Ascending aorta (tissue), 2 donors: ENCODE results near the gene MAGI3. TPM values are rescaled to one million over a fixed set of nuclear protein-coding genes. Genes with fewer than 3 reads are reported as not detected.

Experiments used
- DNase-seq, 2 donors: peaks; one replicate each; pipeline ENCODE4 v3.0.0-alpha.2; 2019; ENCODE audit warnings: low spot score in 2 of 2
- H3K27ac ChIP-seq, 2 donors: fragments of 200-600 bp; sonication (generic); one replicate each; pipeline ENCODE4 v1.5.1; 2016 to 2017; ENCODE audit warnings: mild to moderate bottlenecking in 1 of 2
- H3K27me3 ChIP-seq: fragments of 200-600 bp; sonication (generic); one replicate; pipeline ENCODE4 v1.5.1; 2017
- H3K36me3 ChIP-seq, 2 donors: fragments of 200-600 bp; sonication (generic); one replicate each; pipeline ENCODE4 v1.5.1; 2016
- H3K4me1 ChIP-seq, 2 donors: fragments of 200-600 bp; sonication (generic); one replicate each; pipeline ENCODE4 v1.5.1; 2016 to 2017; ENCODE audit warnings: mild to moderate bottlenecking in 1 of 2
- H3K4me3 ChIP-seq, 2 donors: fragments of 200-600 bp; sonication (generic); one replicate each; pipeline ENCODE4 v1.5.1; 2016 to 2017; ENCODE audit warnings: mild to moderate bottlenecking in 1 of 2
- H3K9me3 ChIP-seq, 2 donors: fragments of 200-600 bp; sonication (generic); one replicate each; pipeline ENCODE4 v1.5.1; 2016
- intact Hi-C: fragments of 100-400 bp; cut with DNase I; formaldehyde crosslinking; loops from one replicate; pipeline ENCODE4 v1.15.1; 2023
- total RNA-seq: library from RNA; depleted of rRNA; stranded (reverse); fragments of >200 nt; gene quantifications from one replicate; pipeline ENCODE4 v1.1.0, GENCODE V29; 2016
- TF ChIP-seq, protein P1 (sequence below), 3 experiments: fragments of 200-600 bp in 2 of 3; fragments of 450-650 bp in 1 of 3; sonication (generic) in 2 of 3; IDR thresholded peaks; one replicate each; pipeline ENCODE4 v1.5.1; 2016 to 2019; ENCODE audit warnings: antibody characterized with exemption in 3 of 3, mild to moderate bottlenecking in 1 of 3, moderate library complexity in 1 of 3

The MAGI3 gene
- total RNA-seq, 1 donor from 2014 or later, result 14.9 TPM

DNA sequence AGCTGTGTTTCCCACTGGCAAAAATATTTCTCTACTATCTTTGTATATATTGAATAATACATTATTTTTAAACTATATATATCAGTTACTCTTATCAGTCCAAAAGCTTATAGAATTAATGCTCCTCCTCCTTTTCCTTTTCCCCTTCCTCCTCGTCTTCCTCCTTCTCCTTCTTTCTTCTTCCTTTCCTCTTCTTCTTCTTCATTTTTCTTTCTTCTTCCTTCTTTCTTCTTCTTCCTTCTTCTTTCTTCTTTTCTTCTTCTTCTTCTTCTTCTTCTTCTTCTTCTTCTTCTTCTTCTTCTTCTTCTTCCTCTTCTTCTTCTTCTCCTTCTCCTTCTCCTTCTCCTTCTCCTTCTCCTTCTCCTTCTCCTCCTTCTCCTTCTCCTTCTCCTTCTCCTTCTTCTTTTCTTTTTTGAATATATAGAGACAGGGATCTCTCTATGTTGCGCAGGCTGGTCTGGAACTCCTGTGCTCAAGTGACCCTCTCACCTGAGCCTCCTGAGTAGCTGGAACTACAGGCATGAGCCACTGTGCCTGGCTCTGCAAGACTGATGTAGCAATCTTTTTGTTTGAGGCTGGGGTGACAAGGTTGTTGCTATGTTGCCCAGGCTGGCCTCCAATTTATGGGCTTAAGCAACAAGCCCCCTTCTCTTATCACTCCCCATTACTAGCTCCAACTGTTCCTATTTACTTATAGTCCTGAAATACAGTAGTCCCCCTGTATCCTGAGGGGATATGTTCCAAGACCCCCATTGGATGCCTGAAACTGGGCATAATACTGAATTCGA is 47.4 kb downstream of the MAGI3 start:
- Histone ChIP-seq H3K4me1 (no peaks in the 10 kb centered on the region), H3K9me3 (no peaks in the 10 kb centered on the region), H3K4me3 (no peak overlapping the region), H3K27me3 (no peaks in the 10 kb centered on the region), H3K27ac (no peak overlapping the region), H3K36me3 (no peaks in the 10 kb centered on the region)
- intact Hi-C loops, result no loop called here
- no peak for DNase-seq
- TF ChIP-seq, protein P1, sequence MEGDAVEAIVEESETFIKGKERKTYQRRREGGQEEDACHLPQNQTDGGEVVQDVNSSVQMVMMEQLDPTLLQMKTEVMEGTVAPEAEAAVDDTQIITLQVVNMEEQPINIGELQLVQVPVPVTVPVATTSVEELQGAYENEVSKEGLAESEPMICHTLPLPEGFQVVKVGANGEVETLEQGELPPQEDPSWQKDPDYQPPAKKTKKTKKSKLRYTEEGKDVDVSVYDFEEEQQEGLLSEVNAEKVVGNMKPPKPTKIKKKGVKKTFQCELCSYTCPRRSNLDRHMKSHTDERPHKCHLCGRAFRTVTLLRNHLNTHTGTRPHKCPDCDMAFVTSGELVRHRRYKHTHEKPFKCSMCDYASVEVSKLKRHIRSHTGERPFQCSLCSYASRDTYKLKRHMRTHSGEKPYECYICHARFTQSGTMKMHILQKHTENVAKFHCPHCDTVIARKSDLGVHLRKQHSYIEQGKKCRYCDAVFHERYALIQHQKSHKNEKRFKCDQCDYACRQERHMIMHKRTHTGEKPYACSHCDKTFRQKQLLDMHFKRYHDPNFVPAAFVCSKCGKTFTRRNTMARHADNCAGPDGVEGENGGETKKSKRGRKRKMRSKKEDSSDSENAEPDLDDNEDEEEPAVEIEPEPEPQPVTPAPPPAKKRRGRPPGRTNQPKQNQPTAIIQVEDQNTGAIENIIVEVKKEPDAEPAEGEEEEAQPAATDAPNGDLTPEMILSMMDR (IDR thresholded peaks at IDR 0.05), result no peak

DNA sequence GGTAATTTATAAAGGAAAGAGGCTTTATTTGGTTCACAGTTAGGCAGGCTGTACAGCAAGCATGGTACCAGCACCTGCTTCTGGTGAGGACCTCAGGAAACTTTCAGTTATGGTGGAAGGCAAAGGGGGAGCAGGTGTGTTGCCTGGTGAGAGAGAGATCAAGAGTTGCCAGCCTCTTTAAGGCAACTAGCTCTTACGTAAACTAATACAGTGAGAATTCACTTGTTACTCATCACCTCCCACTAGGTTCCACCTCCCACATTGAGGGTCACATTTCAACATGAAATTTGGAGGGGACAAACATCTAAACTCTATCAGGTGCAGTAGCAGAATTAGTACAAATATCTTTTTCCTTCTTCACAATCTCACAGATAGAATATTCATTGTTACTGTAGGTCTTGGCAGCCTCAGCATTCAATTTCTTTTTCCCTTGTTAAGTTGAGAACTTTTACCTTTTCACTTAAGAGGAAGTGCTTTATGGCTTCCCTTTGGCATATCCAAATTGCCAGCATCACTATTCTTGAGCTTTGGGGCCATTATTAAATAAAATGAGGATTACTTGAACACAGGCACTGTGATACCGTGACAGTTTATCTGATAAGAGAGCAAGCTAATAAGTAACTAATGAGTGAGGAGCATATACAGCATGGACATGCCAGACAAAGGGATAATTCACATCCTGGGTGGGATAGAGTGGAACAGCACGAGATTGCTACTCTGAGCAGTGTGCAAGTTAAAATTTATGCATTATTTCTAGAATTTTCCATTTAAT is 48.4 kb downstream of the MAGI3 start:
- TF ChIP-seq, protein P1 (IDR thresholded peaks at IDR 0.05), result no peak
- Histone ChIP-seq H3K27me3 (no peaks in the 10 kb centered on the region), H3K4me3 (no peak overlapping the region), H3K36me3 (no peaks in the 10 kb centered on the region), H3K27ac (no peak overlapping the region), H3K4me1 (no peaks in the 10 kb centered on the region), H3K9me3 (no peaks in the 10 kb centered on the region)
- intact Hi-C loops, result no loop called here
- DNase-seq, result no peak

DNA sequence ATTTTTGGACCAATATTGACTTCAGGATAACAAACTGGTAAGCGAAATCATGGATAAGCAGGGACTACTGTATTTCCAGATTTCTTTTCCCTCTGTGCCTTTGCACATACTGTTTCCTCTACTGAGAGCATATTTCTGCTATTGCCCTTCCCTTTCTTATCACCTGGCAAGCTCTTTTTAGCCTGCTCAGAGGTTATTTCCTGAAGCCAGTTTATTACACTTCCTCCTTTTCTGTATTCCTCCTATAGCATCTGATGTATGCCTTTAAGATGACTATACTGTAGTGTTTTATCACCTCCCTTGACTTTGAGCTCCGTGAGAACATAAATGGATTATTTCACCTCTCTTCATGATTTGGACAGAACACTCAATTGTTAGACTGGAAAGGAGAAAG is 49.0 kb downstream of the MAGI3 start:
- TF ChIP-seq, protein P1 (IDR thresholded peaks at IDR 0.05), result no peak
- no peak overlapping the region for H3K27ac ChIP-seq
- H3K4me1 ChIP-seq, result no peaks in the 10 kb centered on the region
- no peak for DNase-seq
- H3K4me3 ChIP-seq, result no peak overlapping the region
- intact Hi-C loops, result no loop called here
- no peaks in the 10 kb centered on the region for H3K36me3 ChIP-seq
- peaks cover 0 to under 1% of the 10 kb centered on the region in 2 donors for H3K9me3 ChIP-seq
- no peaks in the 10 kb centered on the region for H3K27me3 ChIP-seq

DNA sequence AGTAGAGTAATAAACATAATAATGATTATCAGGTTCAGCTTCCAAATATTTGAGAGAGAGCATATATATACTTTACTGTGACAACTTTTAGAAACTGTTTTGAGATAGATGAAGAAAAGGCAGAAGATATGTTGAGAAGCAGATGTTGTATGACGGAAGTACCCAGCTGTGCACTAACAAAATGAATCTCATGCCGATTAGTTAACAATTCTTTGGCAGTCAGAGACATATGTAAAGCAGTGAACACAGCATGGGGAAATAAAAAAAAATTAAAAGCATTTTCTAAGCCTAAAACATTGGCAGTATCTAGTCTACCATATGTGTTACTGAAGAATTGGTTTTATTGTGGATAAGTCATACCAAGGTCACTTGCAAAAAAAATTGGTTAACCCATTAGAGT is 51.8 kb downstream of the MAGI3 start:
- H3K27me3 ChIP-seq, result no peaks in the 10 kb centered on the region
- intact Hi-C loops, result no loop called here
- H3K9me3 ChIP-seq, result peaks cover 9 to 10% of the 10 kb centered on the region in 2 donors
- DNase-seq, result no peak
- H3K4me3 ChIP-seq, result no peak overlapping the region
- H3K4me1 ChIP-seq, result no peaks in the 10 kb centered on the region
- H3K36me3 ChIP-seq, result no peaks in the 10 kb centered on the region
- TF ChIP-seq, protein P1 (IDR thresholded peaks at IDR 0.05), result no peak
- H3K27ac ChIP-seq, result no peak overlapping the region

DNA sequence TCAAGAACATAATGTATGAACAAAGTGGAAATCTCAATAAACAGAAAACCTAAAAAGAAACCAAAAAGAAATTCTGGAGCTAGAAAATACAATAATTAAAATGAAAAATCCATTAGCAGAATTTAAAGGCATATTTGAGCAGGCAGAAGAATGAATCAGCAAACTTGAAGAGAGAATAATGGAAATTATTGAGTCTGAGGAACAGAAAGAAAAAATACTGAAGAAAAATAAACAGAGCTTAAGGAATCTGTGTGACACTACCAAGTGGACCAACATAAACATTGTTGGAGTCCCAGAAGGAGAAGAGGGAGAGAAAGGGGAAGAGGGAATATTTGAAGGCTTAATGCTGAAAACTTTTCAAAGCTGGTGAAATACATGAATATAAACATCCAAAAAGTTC is 54.5 kb downstream of the MAGI3 start:
- DNase-seq, result no peak
- no peaks in the 10 kb centered on the region for H3K36me3 ChIP-seq
- intact Hi-C loops, result no loop called here
- no peak overlapping the region for H3K4me3 ChIP-seq
- no peaks in the 10 kb centered on the region for H3K27me3 ChIP-seq
- TF ChIP-seq, protein P1 (IDR thresholded peaks at IDR 0.05), result no peak
- peaks cover 9 to 10% of the 10 kb centered on the region in 2 donors for H3K9me3 ChIP-seq
- H3K4me1 ChIP-seq, result no peaks in the 10 kb centered on the region
- H3K27ac ChIP-seq, result no peak overlapping the region
